ENCODE measurements around the gene FAM72B. TPM values are rescaled to one million over a fixed set of nuclear protein-coding genes. Genes with fewer than 3 reads are reported as not detected.

FAM72B gene
- total and polyA plus RNA-seq, 2 experiments from 2014 or later, result 1.9 to 3.1 TPM

Other genes starting within 250 kb of the FAM72B start
- gene SRGAP2C, start 635 bp upstream of the FAM72B start, total RNA-seq (2014; rRNA removed; shearing (Covaris generic)), result 11.5 and 21.5 TPM in 2 replicates
- gene SRGAP2C, start 635 bp upstream of the FAM72B start, polyA plus RNA-seq (2016; fragmentation: Nextera tagmentation; extraction: Ambion mirVana), result 13.9 and 15.6 TPM in 2 replicates

Measured in GM23248 (cell line).